HG03520 (cell line): ENCODE data around the gene NFE2L3.
"Not testable (repeated sequence)": the region's sequence is repeated elsewhere in the genome, so short reads cannot be mapped to it uniquely, and the experiment has no call there.

ENCODE experiments used
- ATAC-seq: cut with Tn5 transposase; IDR thresholded peaks from one replicate; pipeline ENCODE4 v1.9.1; 2021; ENCODE audit warnings: mild to moderate bottlenecking, moderate library complexity; ENCODE audit not compliant: unreplicated experiment

The NFE2L3 gene

GRCh38 chr7:26167303-26167934 lies 15.4 kb downstream of the NFE2L3 start:
- peak; percentile 58 for ATAC-seq

GRCh38 chr7:26168458-26169023 lies 16.5 kb downstream of the NFE2L3 start:
- no peak for ATAC-seq

GRCh38 chr7:26169271-26169670 lies 17.3 kb downstream of the NFE2L3 start:
- no peak for ATAC-seq

GRCh38 chr7:26170663-26171062 lies 18.7 kb downstream of the NFE2L3 start:
- no peak for ATAC-seq

- ATAC-seq = no peak
Observed at GRCh38 chr7:26171601-26172000, 19.6 kb downstream of the NFE2L3 start.

- no peak for ATAC-seq
Observed at GRCh38 chr7:26172048-26172447, 20.1 kb downstream of the NFE2L3 start.

GRCh38 chr7:26175903-26176302 lies 23.9 kb downstream of the NFE2L3 start:
- not testable (repeated sequence) for ATAC-seq

GRCh38 chr7:26176696-26177095 lies 24.7 kb downstream of the NFE2L3 start:
- ATAC-seq = not testable (repeated sequence)

GRCh38 chr7:26177269-26177668 lies 25.3 kb downstream of the NFE2L3 start:
- not testable (repeated sequence) for ATAC-seq

- no peak for ATAC-seq
Observed at GRCh38 chr7:26178272-26178960, 26.4 kb downstream of the NFE2L3 start.

- no peak for ATAC-seq
Observed at GRCh38 chr7:26179422-26179821, 27.4 kb downstream of the NFE2L3 start.

GRCh38 chr7:26179826-26180497 lies 28.0 kb downstream of the NFE2L3 start:
- no peak for ATAC-seq

GRCh38 chr7:26180792-26181198 lies 28.8 kb downstream of the NFE2L3 start:
- ATAC-seq = no peak

GRCh38 chr7:26181474-26182227 lies 29.7 kb downstream of the NFE2L3 start:
- ATAC-seq = no peak

- no peak for ATAC-seq
Observed at GRCh38 chr7:26182283-26182682, 30.3 kb downstream of the NFE2L3 start.

- ATAC-seq = no peak
Observed at GRCh38 chr7:26182706-26183105, 30.7 kb downstream of the NFE2L3 start.

GRCh38 chr7:26183545-26184280 lies 31.7 kb downstream of the NFE2L3 start:
- no peak for ATAC-seq

- not testable (repeated sequence) for ATAC-seq
Observed at GRCh38 chr7:26184281-26185101, 32.5 kb downstream of the NFE2L3 start.

GRCh38 chr7:26185131-26185843 lies 33.3 kb downstream of the NFE2L3 start:
- ATAC-seq = no peak
